GM18520 (cell line): Measurements from ENCODE around the gene DUOXA1.

Experiments used
- ATAC-seq: cut with Tn5 transposase; IDR thresholded peaks from one replicate; pipeline ENCODE4 v1.9.1; 2021; ENCODE audit not compliant: unreplicated experiment

DUOXA1 gene

GRCh38 chr15:45134046-45134445 is 4.4 kb upstream of the DUOXA1 start:
- ATAC-seq = no peak

- ATAC-seq = no peak
These were observed 3.9 kb upstream of the DUOXA1 start for GRCh38 chr15:45133561-45133920.

- ATAC-seq = no peak
These were observed 3.3 kb upstream of the DUOXA1 start for GRCh38 chr15:45132844-45133560.

- no peak for ATAC-seq
These were observed 1.8 kb upstream of the DUOXA1 start for GRCh38 chr15:45131510-45131909.

GRCh38 chr15:45130291-45131000 is 767 bp upstream of the DUOXA1 start:
- no peak for ATAC-seq

- ATAC-seq = no peak
These were observed 574 bp downstream of the DUOXA1 start for GRCh38 chr15:45128971-45129639.

GRCh38 chr15:45126535-45127158 is 3.0 kb downstream of the DUOXA1 start:
- no peak for ATAC-seq

GRCh38 chr15:45123397-45123796 is 6.3 kb downstream of the DUOXA1 start:
- ATAC-seq = no peak

GRCh38 chr15:45122719-45123118 is 7.0 kb downstream of the DUOXA1 start:
- ATAC-seq = no peak

GRCh38 chr15:45121706-45122417 is 7.8 kb downstream of the DUOXA1 start:
- ATAC-seq = no peak

- peak; percentile 57 for ATAC-seq
These were observed 8.7 kb downstream of the DUOXA1 start for GRCh38 chr15:45121020-45121419.

- no peak for ATAC-seq
These were observed 9.4 kb downstream of the DUOXA1 start for GRCh38 chr15:45120081-45120972.

GRCh38 chr15:45118996-45119395 is 10.7 kb downstream of the DUOXA1 start:
- no peak for ATAC-seq

- peak; percentile 65 for ATAC-seq
These were observed 11.5 kb downstream of the DUOXA1 start for GRCh38 chr15:45118131-45118588.

- no peak for ATAC-seq
These were observed 12.2 kb downstream of the DUOXA1 start for GRCh38 chr15:45117308-45118130.

- no peak for ATAC-seq
These were observed 13.0 kb downstream of the DUOXA1 start for GRCh38 chr15:45116482-45117307.

- ATAC-seq = no peak
These were observed 13.6 kb downstream of the DUOXA1 start for GRCh38 chr15:45116006-45116481.

- ATAC-seq = no peak
These were observed 14.3 kb downstream of the DUOXA1 start for GRCh38 chr15:45115312-45115820.
